C4-2B (cell line): Measurements from ENCODE around the gene IQGAP2.

Experiments
- H3K27ac ChIP-seq: fragments of 450-650 bp; 2 replicates; pipeline ENCODE4 v1.5.1; 2017
- CTCF ChIP-seq: fragments of 450-650 bp; conservative IDR thresholded peaks from 2 replicates; pipeline ENCODE4 v1.5.1; 2017; ENCODE audit warnings: mild to moderate bottlenecking
- ZFX ChIP-seq: fragments of 450-650 bp; IDR thresholded peaks from 2 replicates; pipeline ENCODE4 v1.6.1; 2017

IQGAP2 gene

DNA sequence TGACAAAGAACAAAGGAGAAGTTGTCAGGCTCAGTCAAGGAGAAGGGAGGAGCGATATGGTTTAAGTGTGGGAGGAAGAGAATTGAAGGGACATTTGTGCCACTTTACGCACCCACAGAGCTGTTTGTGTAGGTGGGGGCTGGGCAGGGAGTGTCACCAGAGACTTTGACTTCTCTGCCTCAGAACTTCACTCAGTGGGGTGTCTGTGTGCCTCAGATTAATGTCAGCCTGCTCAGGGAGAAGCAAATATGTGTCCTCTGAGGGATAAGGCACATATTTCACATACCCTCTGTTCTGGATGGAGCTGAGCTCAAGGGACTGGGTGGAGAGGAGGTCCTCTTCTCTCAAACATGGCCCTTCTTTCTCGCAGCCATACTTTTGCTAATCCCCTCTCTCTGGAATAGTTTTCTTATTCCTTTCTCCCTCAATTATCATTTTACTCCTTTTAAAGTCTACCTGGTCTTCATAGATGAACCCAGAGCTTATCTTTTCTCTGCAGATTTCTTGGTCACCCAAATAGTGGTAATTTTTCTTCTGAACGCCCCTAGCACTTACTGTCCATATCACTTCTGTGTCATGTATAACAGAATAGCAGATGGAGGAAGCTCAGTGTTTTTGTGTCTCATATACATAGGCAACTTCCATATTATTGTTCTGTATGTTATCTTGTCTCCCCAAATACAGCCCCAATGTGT is 77.0 kb downstream of the IQGAP2 start:
- TF ChIP-seq CTCF (no peak), ZFX (no peak)
- H3K27ac ChIP-seq: no peak overlapping the region

DNA sequence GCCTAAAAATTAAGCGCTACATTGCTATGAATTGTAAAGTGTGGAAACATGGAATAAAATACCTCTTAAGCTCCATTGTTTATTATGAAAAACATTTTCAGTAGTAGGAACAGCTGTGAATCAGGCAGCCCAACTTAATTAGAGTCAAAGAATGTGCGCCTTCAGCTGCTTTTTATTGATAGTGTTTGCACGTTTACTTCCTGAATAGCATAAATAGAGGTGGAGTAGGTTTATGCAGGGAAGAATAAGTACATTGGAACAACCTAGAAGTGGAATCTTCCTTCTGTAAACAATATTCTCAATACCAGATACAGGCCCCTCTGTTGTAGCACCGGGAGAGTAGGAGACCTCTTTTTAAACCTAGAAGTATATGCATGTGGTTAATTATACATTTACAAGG is 79.9 kb downstream of the IQGAP2 start:
- TF ChIP-seq ZFX: no peak
- TF ChIP-seq CTCF: no peak
- no peak overlapping the region for H3K27ac ChIP-seq

GRCh38 chr5:76483433-76483832 is 80.3 kb downstream of the IQGAP2 start:
- no peak for TF ChIP-seq ZFX
- TF ChIP-seq CTCF: no peak
- no peak overlapping the region for H3K27ac ChIP-seq

- H3K27ac ChIP-seq: no peak overlapping the region
- TF ChIP-seq CTCF: no peak
- TF ChIP-seq ZFX: no peak
These were observed 80.8 kb downstream of the IQGAP2 start for GRCh38 chr5:76483881-76484280.

DNA sequence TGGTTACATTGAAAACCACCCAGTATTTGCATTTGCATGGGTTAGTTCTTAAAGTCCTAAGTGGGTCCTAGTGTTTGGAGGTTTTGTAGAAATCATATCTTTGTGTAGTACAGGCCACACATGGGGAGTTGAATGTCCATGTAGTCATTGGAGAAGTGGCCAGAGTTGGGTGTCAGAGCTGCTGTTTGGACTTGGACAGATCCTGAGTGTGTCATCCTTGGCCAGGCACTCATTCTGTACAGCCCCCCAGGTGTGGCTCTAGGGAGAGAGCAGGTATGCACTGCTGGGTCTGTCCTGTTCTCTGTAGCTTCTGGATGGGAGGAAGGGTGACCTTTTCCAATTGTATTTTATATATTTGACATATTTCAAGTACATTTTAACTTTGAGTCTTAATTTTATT is 82.4 kb downstream of the IQGAP2 start:
- no peak overlapping the region for H3K27ac ChIP-seq
- TF ChIP-seq CTCF: no peak
- TF ChIP-seq ZFX: no peak

- H3K27ac ChIP-seq: no peak overlapping the region
- no peak for TF ChIP-seq ZFX
- TF ChIP-seq CTCF: no peak
These were observed 84.3 kb downstream of the IQGAP2 start for GRCh38 chr5:76487386-76487785.

DNA sequence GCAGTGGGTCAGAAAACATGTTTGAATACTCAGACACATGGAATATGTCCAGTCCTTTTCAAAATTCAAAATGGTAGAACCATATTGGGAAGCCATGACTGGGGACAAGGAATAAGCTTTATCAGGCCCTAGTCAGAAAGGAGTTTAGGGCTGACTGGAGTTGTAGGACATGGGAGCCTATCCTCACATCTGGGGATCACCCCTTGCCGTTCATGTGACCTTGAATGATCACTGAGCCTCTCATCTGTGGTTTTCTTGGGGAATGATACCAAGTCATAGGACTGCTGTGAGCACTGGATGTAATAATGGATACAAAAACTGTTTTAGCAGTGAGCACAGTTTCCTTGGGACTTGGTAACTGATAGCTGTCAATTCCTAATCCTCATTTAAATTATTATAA is 84.7 kb downstream of the IQGAP2 start:
- no peak for TF ChIP-seq ZFX
- no peak overlapping the region for H3K27ac ChIP-seq

DNA sequence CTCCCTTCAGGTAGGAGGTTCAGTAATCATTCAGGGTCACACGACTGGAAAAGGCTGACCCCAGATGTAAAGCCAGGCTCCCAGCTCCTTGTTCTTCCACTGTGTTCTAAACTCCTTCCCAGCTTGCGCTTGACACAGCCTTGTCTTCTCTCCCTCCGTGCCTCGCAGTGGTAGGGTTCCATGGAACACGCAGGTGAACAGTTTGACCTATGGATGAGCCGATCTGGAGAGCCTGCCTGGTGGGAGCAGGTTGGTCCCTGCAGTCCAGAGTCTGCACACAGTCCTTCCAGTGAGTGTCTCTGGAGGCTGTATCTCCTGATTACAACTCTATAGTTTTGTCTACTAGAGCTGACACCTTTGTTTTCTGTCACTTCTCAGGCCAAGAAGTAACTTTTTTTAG is 85.9 kb downstream of the IQGAP2 start:
- TF ChIP-seq ZFX: no peak
- TF ChIP-seq CTCF: no peak
- no peak overlapping the region for H3K27ac ChIP-seq
